Amygdala (tissue), 56 donors: Measurements from ENCODE around the gene RNU5B-1.

ENCODE experiments used
- DNase-seq, 56 donors: peaks; one replicate each; lab custom pipeline; 2025; lab: John Stamatoyannopoulos, UW

The RNU5B-1 gene

DNA sequence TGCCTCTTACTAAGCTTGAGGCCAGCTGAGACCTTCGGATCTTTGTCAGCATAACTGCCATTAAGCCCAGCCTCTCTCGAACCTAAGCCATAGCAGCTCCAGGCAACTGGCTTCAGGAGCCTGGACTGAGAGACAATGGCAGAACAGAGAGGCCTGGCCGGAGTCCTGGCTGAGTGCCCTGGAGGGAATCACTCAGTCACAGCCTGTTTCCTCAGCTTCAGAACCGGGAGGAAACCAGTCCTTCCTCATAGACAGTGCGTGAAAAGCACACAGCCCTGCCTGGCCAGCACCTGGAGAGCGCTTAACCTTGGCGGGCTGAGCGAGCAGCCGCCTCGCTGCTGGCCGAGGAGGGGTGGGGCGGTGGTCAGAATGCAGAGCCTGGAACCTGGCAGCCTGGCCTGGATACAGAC lies 21.6 kb downstream of the RNU5B-1 start:
- DNase-seq, result peak in 45 of 56 donors; percentile 6 to 81 (median 46)

DNA sequence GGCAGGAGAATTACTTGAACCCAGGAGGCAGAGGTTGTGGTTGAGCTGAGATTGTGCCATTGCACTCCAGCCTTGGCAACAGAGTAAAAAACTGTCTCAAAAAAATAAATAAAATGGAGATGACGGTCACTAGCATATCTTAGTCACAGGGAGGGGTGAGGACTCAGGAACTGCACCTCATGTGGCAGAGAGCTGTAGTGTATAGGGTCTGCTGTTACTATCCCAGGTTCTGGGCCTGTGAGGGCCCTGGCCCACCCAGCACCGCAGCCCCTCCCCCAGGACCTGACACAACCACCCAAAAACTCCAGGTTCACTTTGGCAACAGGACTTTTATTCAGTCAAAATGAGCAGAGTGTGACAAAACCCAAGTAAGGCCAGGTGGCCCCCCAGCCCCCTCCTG lies 22.3 kb downstream of the RNU5B-1 start:
- no peak for DNase-seq

DNA sequence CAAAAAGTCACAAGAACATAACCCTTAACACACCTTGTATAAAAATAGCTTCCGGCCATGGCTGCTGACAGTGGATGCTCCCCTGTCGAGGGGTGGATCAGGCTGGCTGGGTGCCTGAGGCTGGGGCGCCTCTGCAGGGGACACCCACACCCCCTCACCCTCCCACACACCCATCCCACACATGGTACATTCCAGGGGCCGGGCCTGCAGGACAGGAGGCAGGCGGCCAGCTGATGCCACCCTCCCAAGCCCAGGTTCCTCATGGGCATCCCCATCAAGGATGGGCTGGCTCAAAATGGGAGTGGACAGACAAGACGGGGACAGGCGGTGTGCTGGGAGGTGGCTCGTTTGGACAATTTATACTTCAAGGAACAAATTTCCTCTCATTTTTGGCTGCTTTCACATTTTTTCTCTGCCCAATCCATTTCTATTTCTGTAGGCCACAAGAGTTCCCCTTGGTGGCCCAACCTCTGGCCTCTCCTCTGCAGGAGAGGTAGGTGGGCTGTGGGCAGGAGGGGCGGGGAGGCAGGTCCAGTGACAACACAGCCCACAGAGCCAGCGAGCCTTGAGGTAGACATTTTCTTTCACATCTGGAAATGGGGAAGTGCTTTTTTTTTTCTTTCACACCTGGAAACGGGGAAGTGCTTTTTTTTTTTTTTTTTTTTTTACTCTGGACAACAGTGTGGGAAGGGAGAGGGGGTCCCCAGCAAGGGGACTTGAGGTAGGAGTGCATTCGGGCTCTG lies 23.3 kb downstream of the RNU5B-1 start:
- no peak for DNase-seq

DNA sequence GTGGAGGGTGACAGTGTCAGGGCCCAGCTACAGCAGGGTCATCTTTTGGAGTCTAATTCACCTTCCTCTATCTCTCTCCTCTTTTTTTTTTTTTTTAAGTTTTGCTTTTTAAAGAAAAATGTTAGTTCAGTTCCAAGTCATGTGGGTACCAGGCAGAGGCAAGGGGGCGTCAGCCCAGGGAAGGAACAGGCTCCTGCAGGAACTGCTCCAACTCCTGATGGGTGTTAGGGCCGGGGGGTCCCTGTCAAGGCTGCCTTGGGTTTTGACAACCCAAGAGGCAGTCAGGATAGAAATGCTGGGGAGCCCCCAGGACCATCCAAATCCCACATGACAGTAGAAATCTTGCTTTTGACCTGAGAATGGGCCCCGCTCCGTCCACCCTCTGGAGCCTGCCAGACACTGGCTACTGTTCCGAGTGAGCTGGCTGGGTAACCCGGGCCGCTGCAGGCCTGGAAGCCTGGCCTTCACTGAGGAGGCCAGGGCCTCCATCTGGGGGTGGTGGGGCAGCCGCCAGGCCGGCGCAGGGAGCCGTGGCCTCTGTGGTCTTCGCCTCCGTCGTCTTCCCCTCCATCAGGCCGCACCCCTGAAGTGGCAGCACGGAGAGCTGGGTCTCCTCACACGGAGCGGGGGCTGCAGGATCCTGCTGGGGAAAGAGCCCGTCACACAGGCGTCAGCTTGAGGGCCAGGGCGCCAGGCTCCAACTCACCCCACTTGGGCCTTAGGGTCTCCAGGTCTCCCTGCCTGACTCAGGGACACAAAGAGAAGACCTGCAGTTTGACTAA lies 24.2 kb downstream of the RNU5B-1 start:
- no peak for DNase-seq

DNA sequence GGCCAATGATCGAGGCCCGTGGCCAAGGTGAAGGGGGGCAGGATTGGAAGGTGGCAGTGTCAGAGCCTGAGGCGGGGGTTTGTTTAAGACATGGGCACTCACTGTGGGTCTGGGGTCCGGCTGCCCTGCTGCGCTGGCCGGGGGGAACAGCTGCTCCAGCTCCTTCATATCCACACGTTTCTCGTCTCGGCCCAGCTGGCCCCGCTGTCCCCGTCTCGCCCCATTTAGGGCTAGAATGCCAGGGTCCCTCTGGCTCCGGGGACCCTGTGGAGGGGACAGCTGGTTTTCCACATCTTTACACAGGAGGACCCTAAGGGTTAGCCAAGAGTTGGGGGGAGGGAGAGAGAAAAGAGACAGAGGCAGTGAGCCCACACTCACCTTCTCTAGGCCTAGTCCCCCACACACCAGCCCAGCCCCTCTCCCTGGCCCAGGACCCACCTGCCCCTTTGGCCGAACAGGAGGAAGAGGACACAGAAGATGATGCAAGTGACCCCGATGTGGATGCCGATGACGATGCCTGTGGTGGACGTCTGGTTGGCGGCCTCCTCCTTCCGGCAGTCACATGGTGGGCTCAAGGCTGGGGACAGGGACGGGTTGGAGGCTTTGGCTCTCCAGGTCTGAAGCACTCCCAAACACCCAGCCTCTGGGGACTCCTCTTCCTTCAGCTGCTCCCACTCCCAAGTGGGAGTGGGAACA lies 25.0 kb downstream of the RNU5B-1 start:
- DNase-seq, result no peak

DNA sequence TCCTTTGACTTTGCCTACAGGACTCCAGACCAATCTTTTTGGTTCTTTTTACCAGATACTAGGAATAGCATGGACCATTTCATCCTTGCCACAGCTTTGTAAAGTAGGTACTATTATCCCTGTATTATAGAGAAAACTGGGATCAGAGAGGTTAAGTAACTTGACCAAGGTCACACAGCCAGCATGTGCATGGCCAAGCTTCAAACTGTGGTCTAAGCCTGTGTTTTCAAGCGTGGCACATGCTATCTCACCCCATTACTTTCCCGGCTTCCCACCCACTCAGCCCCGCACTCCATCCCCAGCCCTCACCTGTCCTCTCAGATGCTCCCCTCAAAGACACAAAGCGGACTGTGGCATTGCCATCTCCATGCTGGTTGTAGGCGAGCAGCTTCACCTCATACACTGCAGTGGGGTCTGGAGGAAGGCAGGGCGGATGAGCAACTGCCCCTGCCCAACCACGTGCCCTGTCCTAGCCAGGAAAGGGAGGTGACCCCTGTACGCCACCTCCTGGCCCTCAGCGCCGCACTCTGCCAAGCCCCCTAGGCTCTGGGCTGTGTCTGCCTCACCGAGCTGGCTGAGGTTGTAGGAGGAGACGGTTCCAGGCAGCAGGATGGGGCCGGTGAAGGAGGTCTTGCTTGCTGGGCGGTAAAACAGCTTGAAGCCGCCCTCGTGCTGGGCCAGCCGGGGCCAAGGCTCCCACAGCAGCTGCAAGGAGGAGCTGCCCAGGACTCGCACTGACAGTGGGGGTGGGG lies 25.7 kb downstream of the RNU5B-1 start:
- DNase-seq, result no peak

DNA sequence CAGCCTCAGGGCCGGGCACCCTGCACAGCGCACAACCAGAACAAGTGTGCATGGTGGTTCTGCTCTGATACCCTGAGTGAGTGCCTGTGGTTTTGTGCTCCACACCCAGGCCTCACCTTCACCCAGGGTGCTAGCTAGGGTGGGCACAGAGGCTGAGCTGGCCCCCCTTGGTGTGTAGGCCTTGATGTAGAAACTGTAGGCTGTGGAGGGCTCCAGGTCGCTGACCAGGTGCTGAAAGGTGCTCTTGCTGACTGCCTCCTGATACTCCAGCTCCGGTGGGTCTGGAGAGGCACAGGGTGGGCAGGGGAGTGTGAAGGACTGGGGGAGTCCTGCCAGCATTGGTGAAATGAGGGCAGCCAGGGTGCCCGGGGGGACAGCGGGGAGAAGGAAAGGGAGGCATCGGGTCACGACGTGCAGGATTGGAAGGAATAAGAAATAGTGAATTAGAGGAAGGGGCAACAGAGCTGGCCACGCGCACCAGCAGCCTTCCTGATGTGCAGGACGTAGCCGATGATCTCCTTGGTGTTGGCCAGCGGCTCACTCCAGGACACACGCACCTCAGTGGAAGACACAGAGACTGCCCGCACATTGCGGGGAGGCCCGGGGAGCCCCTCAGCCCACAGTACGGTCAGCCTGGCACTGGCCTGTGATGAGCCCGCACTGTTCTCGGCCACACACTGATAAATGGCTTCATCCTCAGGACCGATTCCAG lies 26.6 kb downstream of the RNU5B-1 start:
- no peak for DNase-seq

DNA sequence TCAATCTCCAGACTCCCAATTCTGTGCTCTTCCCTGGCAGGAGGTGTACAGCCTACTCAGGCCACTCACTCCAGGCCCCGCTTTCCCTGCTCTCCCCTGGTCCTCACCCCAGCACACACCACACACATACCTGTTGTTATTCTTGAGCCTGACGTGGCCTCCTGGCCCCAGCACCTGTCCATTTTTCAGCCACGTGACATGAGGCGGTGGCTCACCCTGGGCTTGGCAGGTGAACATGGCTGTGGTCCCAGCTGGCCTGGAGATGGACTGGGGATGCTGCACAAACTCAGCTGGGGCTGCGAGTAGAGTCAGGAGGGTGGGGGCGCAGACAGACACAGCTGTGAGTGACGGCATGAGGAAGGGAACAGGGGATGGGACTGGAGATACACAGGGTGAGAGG lies 27.3 kb downstream of the RNU5B-1 start:
- DNase-seq, result no peak

DNA sequence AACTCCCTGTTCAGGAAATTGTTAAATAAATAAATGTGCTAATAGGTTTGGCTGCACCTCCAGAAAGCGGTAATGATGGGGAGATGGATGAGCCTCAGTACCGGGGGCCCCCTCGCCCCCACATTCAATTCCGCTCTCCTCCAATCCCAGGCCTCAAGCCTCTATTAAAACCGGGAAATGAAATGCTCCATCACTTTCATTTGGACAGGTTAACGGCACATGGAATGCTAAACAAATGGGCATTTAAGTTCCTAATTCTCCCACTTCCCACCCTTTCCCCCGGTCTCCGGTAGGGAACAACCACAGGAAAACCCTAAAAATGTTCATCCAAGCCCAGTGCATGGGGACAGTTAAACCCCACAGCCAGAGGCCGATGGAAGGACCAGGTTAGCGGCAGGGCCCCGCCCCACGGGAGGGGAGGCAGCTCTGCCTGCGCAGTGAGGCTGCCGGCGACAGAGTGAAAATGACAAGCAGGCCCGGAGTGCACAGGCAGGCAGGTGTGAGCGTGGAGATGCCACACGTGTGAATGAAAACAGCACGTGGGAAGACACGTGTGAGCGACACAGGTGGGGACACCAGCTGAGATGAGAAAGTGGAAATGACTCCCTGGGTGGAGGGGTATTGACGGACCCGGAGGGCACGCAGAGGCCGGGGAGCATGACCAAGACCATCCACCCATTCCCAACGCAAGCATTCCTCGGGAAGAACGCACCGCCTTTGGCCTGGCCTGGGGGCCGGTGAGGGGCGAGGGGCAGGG lies 28.1 kb downstream of the RNU5B-1 start:
- no peak for DNase-seq

DNA sequence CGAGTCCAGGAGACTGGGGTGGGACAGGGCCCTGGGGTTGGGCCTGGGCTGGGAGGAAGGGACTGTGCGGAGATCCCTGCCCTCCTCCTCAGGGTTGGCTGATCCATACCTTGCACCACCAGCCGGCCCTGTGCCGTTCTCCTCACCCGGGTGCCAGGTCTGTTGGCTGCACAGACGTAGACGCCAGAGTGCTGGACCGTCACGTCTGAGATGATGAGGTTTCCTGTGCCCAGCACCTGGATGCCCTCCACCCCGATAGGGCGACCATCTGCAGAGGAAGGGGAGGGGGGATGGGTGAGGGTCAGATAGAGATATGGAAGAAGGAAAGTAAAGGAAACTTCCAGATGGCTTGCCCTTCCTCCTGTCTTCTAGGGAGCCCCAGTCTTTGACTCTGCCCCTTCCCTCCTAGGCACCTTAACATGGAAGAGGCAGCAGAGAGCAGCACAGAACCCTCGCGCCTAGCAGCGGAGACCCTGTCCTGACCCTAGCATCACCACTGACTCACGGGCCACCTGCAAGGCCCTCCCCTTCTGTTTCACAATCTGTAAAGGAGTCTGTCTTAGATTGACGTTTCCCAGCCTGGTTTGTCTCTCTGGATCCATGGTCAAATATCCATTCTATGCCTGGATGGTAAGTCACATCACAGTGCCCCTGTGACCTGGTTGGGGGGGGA lies 28.8 kb downstream of the RNU5B-1 start:
- DNase-seq, result no peak

DNA sequence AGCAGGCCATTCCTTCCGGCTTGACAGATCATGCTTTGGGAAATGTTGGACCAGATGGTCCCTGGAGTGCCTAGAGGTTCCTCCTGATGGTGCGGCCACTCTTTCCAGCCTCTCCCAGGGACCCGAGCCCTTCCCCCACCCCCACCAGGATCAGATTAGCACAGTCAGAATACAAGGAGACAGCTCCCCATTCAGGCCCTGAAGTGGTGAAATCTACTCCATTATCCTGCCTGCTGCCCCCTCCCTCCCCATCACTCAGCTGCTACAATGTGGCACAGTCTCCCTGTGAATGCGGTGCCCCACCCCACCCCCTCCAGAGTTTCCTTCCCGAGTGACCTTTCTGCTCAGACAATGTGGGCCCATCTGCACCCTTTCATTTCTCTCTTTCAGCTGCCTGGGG lies 29.4 kb downstream of the RNU5B-1 start:
- no peak for DNase-seq

DNA sequence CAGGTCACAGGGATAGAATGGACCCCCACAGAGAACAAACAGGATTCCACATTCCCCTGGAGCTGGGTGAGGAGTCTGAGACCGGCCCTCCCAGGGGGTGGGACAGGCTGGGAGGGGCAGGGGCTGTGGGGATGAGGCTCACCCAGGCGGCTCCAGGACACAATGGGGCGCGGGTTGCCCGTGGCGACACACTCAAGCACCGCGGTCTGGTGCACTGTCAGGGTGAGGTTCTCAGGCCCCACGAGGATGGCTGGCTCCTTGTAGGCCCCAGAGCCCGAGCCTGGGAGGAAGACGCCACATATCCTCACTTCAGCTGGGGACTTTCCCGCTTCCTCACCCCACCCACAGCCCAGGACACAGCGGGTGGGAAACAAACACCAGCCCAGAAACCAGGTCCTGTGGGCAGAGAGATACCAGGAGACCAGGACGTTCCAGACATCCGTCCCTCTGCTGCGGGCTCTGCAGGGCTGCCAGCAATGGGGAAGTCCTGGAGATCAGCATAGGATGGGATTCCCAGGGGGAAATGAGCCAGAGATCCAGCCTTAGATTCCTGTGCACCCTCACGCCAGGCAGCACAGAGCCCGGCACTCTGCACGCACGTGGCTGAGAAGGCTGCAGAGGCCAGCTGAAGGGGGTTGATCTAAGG lies 30.2 kb downstream of the RNU5B-1 start:
- DNase-seq, result peak in 1 of 56 donors; percentile 7

DNA sequence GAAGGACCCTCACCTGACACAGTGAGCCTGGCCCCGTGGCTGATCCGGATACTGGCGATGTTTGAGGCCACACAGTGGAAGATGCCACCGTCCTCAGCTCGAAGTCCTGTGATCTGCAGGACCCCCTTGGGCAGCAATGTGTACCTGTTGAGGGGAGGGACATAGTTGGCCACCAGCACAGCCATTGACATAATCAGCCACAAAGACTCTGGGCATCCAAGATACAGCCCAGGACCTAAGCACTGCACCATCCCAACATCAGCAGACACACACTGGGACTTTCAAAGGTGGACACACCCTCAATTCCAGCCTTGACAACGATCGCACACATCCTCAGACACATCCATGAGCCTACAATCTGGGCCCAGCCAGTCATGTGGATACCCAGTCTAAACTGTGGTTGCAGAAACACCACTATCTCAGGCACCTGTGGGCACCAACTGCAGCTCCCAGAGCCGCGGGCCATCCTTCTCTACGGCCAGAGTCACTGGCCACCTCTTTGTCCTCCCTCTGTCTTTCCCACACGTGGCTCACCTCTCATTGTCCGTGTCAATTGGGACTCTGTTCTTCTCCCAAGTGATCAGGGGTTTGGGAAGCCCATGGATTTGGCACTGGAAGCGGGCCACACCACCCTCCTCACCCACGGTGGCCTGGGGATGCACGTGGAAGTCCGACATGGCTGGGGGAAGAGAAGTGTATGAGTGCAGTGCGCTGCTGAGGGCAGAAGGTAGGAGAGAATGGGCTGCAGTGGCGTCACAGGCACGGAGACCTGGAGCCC lies 31.0 kb downstream of the RNU5B-1 start:
- no peak for DNase-seq

DNA sequence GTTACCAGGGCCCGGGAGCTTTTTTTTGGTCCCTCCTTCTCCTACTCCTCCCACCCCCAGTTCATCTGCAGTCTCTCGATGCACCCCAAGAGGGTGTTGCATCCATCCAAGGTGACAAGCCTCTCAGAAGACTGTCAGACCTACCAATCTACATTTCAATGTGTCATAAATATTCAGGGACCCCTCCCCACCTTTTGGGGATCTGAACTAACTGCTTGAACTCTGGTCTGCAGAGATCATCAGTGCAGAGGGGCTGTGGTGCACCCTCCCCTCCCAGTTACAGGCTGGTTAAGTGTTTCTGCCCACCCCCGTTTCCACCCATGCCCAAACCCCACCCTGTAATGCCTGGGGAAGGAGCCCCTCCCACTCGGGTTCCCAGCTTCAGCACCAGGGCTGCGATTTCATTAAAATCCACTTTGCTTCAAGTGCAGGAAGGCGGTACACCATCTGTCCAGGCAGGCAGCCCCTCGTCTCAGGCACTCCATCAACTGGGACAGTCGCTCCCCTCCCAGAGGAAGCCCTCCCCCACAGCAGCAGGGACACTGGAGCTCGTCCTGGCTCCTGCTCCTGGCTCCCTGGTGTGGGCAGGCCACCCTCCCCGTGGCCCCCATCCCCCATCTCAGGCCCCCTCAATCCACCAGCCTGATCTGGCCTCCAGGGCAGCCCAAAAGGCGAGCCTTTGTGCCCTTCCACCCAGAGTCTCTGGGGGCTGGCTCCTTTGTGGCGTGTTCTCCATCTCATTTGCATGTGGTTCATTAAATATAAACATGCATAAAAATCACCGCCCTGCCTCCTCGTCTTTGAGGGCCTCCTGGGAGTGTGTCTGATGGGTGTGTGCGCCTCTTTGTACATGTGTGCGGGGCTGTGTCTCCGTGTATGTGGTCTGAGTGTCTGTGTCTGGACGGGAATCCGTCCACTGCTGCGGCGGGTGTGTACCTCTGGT lies 32.3 kb downstream of the RNU5B-1 start:
- DNase-seq, result no peak

DNA sequence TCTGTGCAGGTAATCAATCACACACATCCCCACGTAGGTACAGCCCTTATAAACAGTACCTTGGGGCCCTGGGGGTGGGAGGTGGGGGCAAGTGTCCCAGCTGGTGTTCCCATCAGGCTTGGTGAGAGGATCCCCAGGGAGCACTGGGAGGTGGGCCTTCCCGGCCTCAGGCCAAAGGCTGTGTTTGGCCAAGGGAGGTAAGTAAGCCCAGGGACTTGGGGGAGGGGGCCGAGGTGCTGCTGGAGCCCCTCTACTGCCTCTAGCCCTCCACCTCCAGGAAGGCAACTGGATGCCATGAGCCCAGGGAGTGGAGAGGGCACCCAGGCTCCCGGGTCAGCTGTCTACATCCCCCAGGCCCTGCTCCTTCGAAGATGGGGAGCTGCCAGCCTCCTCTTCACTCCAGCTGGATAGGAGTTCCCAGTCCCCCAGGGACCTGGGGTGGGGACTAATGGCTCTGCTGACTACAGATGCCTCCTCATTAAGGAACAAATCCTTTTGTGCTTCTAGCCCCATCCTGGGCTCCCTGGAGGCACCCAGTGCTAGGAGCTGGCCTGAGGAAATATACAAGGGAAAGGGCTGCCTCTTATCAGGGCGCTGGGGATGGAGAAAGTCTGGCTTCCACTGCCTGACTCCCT lies 33.1 kb downstream of the RNU5B-1 start:
- no peak for DNase-seq

DNA sequence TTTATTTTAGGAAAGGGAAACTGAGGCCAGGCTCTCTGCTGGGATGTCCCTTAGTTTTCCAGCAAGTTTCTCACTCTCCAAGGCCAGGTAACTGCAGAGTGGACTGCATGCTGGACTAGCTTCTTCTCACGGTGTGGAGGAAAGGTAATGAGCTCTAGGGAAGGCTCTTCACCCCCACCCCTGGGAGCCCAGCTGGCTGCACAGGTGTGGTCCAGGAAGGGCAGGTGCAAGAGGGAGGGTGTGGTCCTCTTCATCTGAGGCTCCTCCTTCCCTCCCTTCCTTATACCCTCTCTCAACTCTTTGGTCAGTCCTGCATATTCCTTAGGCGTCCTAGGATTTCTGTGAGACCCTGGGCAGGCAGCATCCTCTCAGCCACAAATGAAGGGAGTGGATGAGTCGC lies 33.9 kb downstream of the RNU5B-1 start:
- no peak for DNase-seq
